OCI-LY3 (cell line): Measurements from ENCODE around the gene FGF4.

ENCODE experiments used
- CTCF ChIP-seq: fragments of 200-600, 300-600 bp; sonication (generic); IDR thresholded peaks from 2 replicates; pipeline ENCODE4 v1.5.1; 2014; ENCODE audit warnings: antibody characterized with exemption, low read length, low read depth
- EZH2phosphoT487 ChIP-seq: fragments of 200-600 bp; shearing (Covaris generic); IDR thresholded peaks from 2 replicates; pipeline ENCODE4 v1.6.1; 2018; ENCODE audit warnings: antibody characterized with exemption, mixed run types, low read depth

GRCh38 chr11:69788956-69789355 is 13.8 kb upstream of the FGF4 start:
- TF ChIP-seq EZH2phosphoT487 (no peak), CTCF (no peak)
